ENCODE measurements around the gene UGT1A3. TPM values are rescaled to one million over a fixed set of nuclear protein-coding genes. Genes with fewer than 3 reads are reported as not detected.

UGT1A3 gene
- polyA plus RNA-seq, 4 donors, result not detected

DNA sequence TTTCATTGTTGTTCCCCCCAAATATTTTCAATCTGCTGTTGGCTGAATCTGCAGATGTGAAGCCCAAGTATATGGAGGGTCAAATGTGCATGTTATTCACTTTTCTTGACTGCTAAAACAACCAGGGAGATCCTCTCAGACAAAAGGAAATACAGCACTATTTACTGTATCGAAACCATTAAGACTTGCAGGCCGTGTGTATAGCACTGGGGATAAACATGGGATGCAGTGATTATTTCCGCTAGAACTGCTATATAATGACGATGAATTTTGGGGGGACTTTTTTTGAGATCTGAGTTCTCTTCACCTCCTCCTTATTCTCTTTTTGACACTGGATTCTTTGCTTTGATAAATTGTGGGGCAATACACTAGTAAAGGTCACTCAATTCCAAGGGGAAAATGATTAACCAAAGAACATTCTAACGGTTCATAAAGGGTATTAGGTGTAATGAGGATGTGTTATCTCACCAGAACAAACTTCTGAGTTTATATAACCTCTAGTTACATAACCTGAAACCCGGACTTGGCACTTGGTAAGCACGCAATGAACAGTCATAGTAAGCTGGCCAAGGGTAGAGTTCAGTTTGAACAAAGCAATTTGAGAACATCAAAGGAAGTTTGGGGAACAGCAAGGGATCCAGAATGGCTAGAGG is 27.7 kb downstream of the UGT1A3 start:
- DNase-seq (ENCODE audit: low read depth in 4 of 4, low spot score in 3 of 4), result no peak

GRCh38 chr2:233758141-233758540 is 29.3 kb downstream of the UGT1A3 start:
- no peak for DNase-seq (ENCODE audit: low read depth in 4 of 4, low spot score in 3 of 4)

GRCh38 chr2:233758849-233759248 is 30.0 kb downstream of the UGT1A3 start:
- no peak for DNase-seq (ENCODE audit: low read depth in 4 of 4, low spot score in 3 of 4)

DNA sequence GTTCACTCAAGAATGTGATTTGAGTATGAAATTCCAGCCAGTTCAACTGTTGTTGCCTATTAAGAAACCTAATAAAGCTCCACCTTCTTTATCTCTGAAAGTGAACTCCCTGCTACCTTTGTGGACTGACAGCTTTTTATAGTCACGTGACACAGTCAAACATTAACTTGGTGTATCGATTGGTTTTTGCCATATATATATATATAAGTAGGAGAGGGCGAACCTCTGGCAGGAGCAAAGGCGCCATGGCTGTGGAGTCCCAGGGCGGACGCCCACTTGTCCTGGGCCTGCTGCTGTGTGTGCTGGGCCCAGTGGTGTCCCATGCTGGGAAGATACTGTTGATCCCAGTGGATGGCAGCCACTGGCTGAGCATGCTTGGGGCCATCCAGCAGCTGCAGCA is 31.2 kb downstream of the UGT1A3 start, which contains the start of gene UGT1A1:
Gene UGT1A1, plus strand, starts transcription at position 228 of the 400 bp plus-strand sequence. Its CDS starts 18 bp downstream, at position 246.
- DNase-seq (ENCODE audit: low read depth in 4 of 4, low spot score in 3 of 4), result no peak

DNA sequence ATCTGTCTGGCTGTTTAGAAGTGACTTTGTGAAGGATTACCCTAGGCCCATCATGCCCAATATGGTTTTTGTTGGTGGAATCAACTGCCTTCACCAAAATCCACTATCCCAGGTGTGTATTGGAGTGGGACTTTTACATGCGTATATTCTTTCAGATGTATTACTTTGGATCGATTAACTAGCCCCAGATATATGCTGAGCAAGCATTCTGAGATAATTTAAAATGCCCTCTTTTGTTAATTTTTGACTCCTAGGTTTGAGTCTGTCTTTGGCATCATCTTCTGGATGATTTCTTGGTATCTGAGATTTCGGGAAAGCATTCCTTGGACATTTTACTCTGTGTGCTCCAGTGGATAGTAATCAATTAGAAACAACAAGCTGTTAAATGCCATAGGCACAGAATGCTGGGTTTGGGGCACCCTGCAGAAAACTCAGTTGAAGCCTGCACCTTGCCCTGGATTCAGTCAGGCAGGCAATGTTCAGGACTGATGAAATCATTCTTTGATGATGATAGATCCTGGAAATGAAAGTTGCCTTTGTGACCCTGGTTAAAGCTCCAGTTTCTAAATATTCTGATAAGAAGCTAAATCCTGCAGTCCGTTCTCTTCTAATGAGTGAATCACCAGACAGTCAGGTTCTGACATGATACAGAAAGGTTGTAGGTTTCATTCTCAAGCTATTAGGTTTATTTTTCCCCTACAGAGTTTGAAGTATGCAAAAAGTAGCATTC is 32.4 kb downstream of the UGT1A3 start:
- no peak for DNase-seq (ENCODE audit: low read depth in 4 of 4, low spot score in 3 of 4)

GRCh38 chr2:233764264-233764663 is 35.4 kb downstream of the UGT1A3 start:
- DNase-seq (ENCODE audit: low read depth in 4 of 4, low spot score in 3 of 4), result no peak

GRCh38 chr2:233764761-233765160 is 35.9 kb downstream of the UGT1A3 start:
- no peak for DNase-seq (ENCODE audit: low read depth in 4 of 4, low spot score in 3 of 4)

- DNase-seq (ENCODE audit: low read depth in 4 of 4, low spot score in 3 of 4), result no peak
Observed at GRCh38 chr2:233766416-233766815, 37.6 kb downstream of the UGT1A3 start.

DNA sequence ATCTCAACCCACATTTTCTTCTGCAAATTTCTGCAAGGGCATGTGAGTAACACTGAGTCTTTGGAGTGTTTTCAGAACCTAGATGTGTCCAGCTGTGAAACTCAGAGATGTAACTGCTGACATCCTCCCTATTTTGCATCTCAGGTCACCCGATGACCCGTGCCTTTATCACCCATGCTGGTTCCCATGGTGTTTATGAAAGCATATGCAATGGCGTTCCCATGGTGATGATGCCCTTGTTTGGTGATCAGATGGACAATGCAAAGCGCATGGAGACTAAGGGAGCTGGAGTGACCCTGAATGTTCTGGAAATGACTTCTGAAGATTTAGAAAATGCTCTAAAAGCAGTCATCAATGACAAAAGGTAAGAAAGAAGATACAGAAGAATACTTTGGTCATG is 39.2 kb downstream of the UGT1A3 start:
- DNase-seq (ENCODE audit: low read depth in 4 of 4, low spot score in 3 of 4), result no peak

- no peak for DNase-seq (ENCODE audit: low read depth in 4 of 4, low spot score in 3 of 4)
Observed at GRCh38 chr2:233769260-233769659, 40.4 kb downstream of the UGT1A3 start.

DNA sequence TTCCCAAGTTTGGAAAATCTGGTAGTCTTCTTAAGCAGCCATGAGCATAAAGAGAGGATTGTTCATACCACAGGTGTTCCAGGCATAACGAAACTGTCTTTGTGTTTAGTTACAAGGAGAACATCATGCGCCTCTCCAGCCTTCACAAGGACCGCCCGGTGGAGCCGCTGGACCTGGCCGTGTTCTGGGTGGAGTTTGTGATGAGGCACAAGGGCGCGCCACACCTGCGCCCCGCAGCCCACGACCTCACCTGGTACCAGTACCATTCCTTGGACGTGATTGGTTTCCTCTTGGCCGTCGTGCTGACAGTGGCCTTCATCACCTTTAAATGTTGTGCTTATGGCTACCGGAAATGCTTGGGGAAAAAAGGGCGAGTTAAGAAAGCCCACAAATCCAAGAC is 43.3 kb downstream of the UGT1A3 start:
- DNase-seq (ENCODE audit: low read depth in 4 of 4, low spot score in 3 of 4), result no peak

DNA sequence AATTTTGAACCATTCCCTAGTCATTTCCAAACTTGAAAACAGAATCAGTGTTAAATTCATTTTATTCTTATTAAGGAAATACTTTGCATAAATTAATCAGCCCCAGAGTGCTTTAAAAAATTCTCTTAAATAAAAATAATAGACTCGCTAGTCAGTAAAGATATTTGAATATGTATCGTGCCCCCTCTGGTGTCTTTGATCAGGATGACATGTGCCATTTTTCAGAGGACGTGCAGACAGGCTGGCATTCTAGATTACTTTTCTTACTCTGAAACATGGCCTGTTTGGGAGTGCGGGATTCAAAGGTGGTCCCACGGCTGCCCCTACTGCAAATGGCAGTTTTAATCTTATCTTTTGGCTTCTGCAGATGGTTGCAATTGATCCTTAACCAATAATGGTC is 43.7 kb downstream of the UGT1A3 start:
- no peak for DNase-seq (ENCODE audit: low read depth in 4 of 4, low spot score in 3 of 4)

- DNase-seq (ENCODE audit: low read depth in 4 of 4, low spot score in 3 of 4), result no peak
Observed at GRCh38 chr2:233773854-233774253, 45.0 kb downstream of the UGT1A3 start.

- DNase-seq (ENCODE audit: low read depth in 4 of 4, low spot score in 3 of 4), result no peak
Observed at GRCh38 chr2:233775414-233775813, 46.6 kb downstream of the UGT1A3 start.

DNA sequence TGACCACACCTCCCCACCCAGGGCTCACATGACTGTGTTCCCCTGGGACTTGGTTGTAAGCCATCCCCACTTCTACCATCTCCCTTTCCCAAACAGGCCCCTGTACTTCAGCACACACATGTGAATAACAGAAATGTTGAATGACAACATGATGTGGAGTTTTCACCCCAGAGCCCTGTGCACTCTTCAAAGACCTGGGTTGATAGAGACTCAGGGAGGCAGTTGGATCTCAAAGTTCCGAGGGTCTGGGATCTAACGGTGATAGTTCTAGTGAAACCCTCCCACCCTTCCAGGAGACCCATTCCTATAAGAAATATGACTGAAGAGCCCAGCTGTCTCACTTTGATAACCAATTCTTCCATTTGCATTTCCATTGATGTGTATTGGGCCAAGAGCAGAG is 49.2 kb downstream of the UGT1A3 start, which contains the start of gene MROH2A:
Gene MROH2A, plus strand, starts transcription at position 301 of the 400 bp plus-strand sequence. CDS start 1,029 bp downstream, outside the sequence.
- no peak for DNase-seq (ENCODE audit: low read depth in 4 of 4, low spot score in 3 of 4)

- DNase-seq (ENCODE audit: low read depth in 4 of 4, low spot score in 3 of 4), result no peak
Observed at GRCh38 chr2:233779722-233780121, 50.9 kb downstream of the UGT1A3 start.

DNA sequence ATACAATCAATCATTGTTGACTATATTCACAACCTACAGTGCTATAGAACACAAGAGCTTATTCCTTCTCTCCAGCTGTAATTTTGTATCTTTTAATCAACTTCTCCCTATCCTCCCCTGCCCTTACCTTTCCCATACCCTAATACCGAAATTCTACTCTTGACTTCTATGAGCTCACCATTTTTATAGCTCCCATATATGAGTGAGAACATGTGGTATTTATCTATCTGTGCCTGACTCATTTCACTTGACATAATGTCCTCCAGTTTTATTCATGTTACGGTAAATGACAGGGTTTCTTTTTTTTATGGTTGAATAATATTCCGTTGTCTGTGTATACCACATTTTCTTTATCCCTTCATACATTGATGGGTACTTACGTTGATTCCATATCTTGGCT is 51.9 kb downstream of the UGT1A3 start:
- no peak for DNase-seq (ENCODE audit: low read depth in 4 of 4, low spot score in 3 of 4)

- DNase-seq (ENCODE audit: low read depth in 4 of 4, low spot score in 3 of 4), result no peak
Observed at GRCh38 chr2:233789554-233789953, 60.7 kb downstream of the UGT1A3 start.

GRCh38 chr2:233791151-233791882 is 62.5 kb downstream of the UGT1A3 start:
- no peak for DNase-seq (ENCODE audit: low read depth in 4 of 4, low spot score in 3 of 4)

DNA sequence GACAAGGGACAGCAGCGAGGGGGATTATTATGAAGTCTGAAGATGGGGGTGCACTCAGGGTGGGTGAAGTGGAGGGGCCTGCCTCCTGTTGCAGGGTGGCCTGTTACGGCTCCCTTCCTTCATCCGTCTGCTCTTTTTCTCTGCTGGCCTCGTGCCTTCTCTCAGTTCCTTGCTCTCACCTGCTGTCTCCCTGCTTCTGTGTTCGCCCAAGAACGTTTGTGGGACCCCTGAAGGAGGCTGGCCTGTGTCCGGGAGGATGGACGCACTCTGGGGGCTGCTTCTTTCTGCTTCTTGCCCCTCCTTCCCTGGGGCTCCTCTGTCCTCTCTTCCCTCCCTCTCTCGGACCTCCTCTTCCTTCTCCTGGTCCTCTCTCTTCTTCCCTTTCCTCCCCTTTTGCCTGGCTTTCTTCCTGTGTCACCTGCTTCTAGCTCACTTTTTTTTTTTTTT is 63.1 kb downstream of the UGT1A3 start:
- no peak for DNase-seq (ENCODE audit: low read depth in 4 of 4, low spot score in 3 of 4)

DNA sequence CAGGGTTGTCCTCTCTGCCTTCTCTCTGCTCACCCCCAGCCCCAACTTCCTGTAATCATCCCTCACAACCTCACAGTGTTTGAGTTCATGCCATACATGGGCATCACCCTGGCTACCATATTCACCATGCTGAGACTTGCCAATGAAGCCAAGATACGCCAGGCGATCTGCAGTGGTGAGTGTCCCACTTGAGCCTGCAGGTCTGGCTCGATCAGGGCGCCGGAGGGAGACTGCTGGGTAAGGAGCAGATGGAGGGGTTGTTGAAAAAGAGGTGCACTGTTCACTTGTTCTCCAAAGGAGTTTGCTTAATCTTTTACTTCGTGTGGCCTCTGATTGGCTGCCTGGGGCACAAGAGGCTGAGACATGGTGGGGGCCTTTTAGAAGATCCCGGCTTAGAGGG is 63.9 kb downstream of the UGT1A3 start:
- no peak for DNase-seq (ENCODE audit: low read depth in 4 of 4, low spot score in 3 of 4)

All from left renal pelvis (tissue), 4 donors.